GM19438 (cell line): Measurements from ENCODE around the gene TBC1D17.
A peak's percentile ranks its signal among the peaks of the same experiment; 100 is the strongest.

Experiments used
- ATAC-seq: cut with Tn5 transposase; IDR thresholded peaks from one replicate; pipeline ENCODE4 v1.9.1; 2021; ENCODE audit warnings: low read depth; ENCODE audit not compliant: unreplicated experiment

TBC1D17 gene

GRCh38 chr19:49847731-49848696, 29.5 kb upstream of the TBC1D17 start:
- ATAC-seq, result no peak

- ATAC-seq, result no peak
Observed at GRCh38 chr19:49848938-49849337, 28.6 kb upstream of the TBC1D17 start.

- ATAC-seq, result no peak
Observed at GRCh38 chr19:49849433-49850220, 27.9 kb upstream of the TBC1D17 start.

DNA sequence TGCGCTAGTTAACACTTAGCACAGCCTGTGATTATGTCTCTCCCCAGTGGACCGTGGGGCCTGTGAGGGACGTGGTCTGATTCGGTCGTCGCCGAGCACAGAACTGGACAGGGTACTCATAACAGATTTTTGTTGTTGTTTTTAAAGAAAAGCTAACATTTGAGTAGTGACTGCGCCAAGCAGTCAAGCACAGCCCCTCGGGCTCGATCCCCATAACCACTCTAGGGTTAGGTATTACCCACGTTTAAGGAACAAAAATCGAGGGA, 27.3 kb upstream of the TBC1D17 start:
- no peak for ATAC-seq

- peak; percentile 67 for ATAC-seq
Observed at GRCh38 chr19:49850487-49851342, 26.8 kb upstream of the TBC1D17 start, which contains the start of gene PTOV1. Gene PTOV1 (plus strand): TSS chr19:49851159.

GRCh38 chr19:49851456-49852259, 25.8 kb upstream of the TBC1D17 start:
- ATAC-seq, result no peak

GRCh38 chr19:49852631-49853126, 24.8 kb upstream of the TBC1D17 start:
- ATAC-seq, result no peak

- no peak for ATAC-seq
Observed at GRCh38 chr19:49853852-49854377, 23.6 kb upstream of the TBC1D17 start.

DNA sequence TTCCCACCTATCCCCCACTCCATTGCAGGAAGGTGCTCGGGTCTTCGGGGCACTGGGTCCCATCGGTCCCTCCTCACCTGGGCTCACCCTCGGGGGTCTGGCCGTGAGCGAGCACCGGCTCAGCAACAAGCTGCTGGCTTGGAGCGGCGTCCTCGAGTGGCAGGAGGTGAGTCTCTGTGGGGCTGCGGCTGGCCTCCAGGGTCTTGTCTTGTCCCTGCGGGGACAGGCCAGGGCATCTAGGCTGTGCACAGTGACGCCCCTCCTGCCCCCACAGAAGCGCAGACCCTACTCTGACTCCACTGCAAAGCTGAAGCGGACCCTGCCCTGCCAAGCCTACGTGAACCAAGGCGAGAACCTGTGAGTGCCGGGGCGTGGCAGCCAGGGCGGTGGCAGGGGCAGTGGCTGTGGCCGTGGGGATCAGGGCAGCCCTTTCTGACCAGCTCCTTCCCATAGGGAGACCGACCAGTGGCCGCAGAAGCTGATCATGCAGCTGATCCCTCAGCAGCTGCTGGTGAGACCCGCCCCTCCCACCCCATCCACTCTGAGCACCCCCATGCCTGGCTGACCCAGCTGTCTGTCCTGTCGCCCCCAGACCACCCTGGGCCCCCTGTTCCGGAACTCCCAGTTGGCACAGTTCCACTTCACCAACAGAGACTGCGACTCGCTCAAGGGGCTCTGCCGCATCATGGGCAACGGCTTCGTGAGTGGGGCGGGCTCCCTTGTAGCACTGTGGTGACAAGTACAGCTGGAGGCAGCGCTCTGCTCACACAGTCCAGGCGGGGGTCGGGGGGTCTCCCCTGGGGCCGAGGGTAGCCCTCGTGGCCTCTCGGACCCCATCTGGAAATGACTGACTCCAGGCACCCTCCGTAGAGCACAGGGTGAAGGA, 22.9 kb upstream of the TBC1D17 start:
- ATAC-seq, result no peak

DNA sequence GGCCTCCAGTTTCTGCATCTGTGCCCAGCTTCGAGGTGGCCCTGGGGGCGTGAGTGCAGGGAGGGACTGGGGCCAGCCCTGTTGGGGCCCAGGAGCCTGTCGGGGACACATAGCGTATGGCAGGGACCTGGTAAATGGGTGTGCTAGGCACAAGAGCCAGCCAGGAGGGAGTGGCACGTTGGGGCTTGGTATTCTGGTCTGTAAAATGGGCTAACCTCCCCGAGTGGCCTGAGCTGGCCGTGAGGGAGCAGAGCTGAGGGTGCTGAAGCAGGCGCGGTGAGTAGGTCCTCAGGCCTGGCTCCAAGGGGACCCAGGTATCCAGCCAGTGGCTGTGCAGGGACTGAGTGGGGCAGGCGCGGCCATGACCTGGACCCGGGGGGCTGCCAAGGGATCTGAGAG, 22.2 kb upstream of the TBC1D17 start:
- no peak for ATAC-seq

- no peak for ATAC-seq
Observed at GRCh38 chr19:49855676-49856573, 21.6 kb upstream of the TBC1D17 start.

- ATAC-seq, result no peak
Observed at GRCh38 chr19:49856574-49857021, 20.9 kb upstream of the TBC1D17 start.

GRCh38 chr19:49857061-49857837, 20.3 kb upstream of the TBC1D17 start:
- ATAC-seq, result no peak

DNA sequence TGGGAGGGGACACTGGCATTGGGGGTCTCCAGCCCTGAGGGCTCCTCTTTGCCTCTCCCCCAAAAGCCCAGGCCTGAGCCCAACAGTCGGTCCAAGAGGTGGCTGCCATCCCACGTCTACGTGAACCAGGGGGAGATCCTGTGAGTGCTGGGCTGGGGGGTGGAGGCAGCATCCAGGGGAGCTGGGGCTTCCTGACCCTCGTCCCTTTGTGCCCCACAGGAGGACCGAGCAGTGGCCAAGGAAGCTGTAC, 19.7 kb upstream of the TBC1D17 start:
- no peak for ATAC-seq

DNA sequence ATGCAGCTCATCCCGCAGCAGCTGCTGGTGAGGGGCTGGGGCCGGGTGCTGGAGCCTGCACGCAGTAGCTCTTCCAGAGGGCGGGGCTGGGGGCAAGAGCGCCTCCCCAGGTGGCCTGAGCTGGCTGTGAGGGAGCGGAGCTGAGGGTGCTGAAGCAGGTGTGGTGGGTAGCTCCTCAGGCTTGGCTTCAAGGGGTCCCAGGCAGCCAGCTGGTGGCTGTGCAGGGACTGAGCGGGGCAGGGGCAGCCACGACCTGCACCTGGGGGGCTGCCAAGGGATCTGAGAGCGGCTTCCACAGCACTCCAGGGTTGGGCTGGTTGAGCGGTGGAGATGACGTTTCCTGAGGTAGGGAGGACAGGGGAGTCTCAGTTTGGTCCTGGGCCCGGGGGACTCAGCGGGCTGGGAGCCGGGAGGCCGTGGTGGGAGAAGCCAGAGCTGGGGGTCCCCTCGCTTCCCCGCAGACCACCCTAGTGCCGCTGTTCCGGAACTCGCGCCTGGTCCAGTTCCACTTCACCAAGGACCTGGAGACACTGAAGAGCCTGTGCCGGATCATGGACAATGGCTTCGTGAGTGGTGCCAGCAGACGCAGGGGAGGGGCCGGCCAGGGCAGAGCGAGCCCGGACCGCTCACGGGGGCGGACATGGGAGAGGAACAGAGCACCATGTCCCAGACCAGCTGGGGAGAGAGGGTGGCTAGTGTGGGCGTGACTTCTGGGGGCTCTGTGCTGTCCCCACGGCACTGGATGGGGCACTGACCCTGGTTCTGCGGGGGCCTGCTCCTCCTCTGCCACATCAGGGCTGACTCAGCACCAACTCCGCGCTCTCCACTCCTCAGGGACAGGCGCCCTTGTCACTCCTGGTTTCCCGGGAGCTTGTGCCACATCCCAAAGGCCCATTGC, 19.2 kb upstream of the TBC1D17 start:
- ATAC-seq, result no peak

- no peak for ATAC-seq
Observed at GRCh38 chr19:49859682-49860335, 17.7 kb upstream of the TBC1D17 start.
